C4-2B (cell line): ENCODE measurements around the gene XRRA1.

Source experiments
- ZFX ChIP-seq: fragments of 450-650 bp; IDR thresholded peaks from 2 replicates; pipeline ENCODE4 v1.6.1; 2017
- TF ChIP-seq, protein P1 (sequence below): fragments of 450-650 bp; conservative IDR thresholded peaks from 2 replicates; pipeline ENCODE4 v1.5.1; 2017; ENCODE audit warnings: mild to moderate bottlenecking

DNA sequence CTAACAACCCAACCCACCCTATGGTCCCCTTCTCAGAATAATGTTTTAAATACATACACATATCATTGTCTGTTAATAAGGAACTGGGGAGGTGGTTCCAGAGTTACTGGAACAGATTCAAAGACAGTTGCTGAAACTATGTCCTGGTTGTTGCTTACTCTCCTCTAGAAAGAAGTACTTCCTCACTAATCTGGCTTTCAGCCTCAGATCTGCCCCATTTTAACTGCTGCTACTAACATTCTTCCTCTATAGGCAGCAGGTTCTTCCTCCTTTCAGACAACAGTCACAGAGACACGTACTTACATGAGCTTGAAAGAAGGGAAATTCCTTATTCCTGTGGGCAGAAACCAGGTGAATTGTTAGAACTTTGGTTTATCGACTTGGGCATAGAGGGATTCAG, 31.7 kb upstream of the XRRA1 start:
- TF ChIP-seq, protein P1, sequence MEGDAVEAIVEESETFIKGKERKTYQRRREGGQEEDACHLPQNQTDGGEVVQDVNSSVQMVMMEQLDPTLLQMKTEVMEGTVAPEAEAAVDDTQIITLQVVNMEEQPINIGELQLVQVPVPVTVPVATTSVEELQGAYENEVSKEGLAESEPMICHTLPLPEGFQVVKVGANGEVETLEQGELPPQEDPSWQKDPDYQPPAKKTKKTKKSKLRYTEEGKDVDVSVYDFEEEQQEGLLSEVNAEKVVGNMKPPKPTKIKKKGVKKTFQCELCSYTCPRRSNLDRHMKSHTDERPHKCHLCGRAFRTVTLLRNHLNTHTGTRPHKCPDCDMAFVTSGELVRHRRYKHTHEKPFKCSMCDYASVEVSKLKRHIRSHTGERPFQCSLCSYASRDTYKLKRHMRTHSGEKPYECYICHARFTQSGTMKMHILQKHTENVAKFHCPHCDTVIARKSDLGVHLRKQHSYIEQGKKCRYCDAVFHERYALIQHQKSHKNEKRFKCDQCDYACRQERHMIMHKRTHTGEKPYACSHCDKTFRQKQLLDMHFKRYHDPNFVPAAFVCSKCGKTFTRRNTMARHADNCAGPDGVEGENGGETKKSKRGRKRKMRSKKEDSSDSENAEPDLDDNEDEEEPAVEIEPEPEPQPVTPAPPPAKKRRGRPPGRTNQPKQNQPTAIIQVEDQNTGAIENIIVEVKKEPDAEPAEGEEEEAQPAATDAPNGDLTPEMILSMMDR: no peak
- TF ChIP-seq ZFX: no peak
